ENCODE measurements around the gene CDK11A.
A peak's percentile ranks its signal among the peaks of the same experiment; 100 is the strongest.
"Not testable (repeated sequence)": the region's sequence is repeated elsewhere in the genome, so short reads cannot be mapped to it uniquely, and the experiment has no call there.

Gene CDK11A

GRCh38 chr1:1754051-1754815 lies 30.1 kb upstream of the CDK11A start:
- no peak for DNase-seq (ENCODE audit: low read depth)

- DNase-seq (ENCODE audit: low read depth): no peak
These were observed 29.4 kb upstream of the CDK11A start for GRCh38 chr1:1753607-1754005.

- DNase-seq (ENCODE audit: low read depth): no peak
These were observed 28.8 kb upstream of the CDK11A start for GRCh38 chr1:1752636-1753606.

- no peak for DNase-seq (ENCODE audit: low read depth)
These were observed 28.0 kb upstream of the CDK11A start for GRCh38 chr1:1752190-1752589.

- not testable (repeated sequence) for DNase-seq (ENCODE audit: low read depth)
These were observed 25.8 kb upstream of the CDK11A start for GRCh38 chr1:1749941-1750340.

- no peak for DNase-seq (ENCODE audit: low read depth)
These were observed 24.6 kb upstream of the CDK11A start for GRCh38 chr1:1748686-1749321.

GRCh38 chr1:1746566-1746909 lies 22.4 kb upstream of the CDK11A start:
- DNase-seq (ENCODE audit: low read depth): not testable (repeated sequence)

- DNase-seq (ENCODE audit: low read depth): peak; percentile 83
These were observed 21.8 kb upstream of the CDK11A start for GRCh38 chr1:1745651-1746565.

- not testable (repeated sequence) for DNase-seq (ENCODE audit: low read depth)
These were observed 18.4 kb upstream of the CDK11A start for GRCh38 chr1:1742529-1742928.

- DNase-seq (ENCODE audit: low read depth): not testable (repeated sequence)
These were observed 16.9 kb upstream of the CDK11A start for GRCh38 chr1:1741013-1741412.

GRCh38 chr1:1738799-1739337 lies 14.7 kb upstream of the CDK11A start:
- DNase-seq (ENCODE audit: low read depth): not testable (repeated sequence)

- DNase-seq (ENCODE audit: low read depth): not testable (repeated sequence)
These were observed 13.8 kb upstream of the CDK11A start for GRCh38 chr1:1737675-1738590.

- DNase-seq (ENCODE audit: low read depth): no peak
These were observed 8.2 kb upstream of the CDK11A start for GRCh38 chr1:1732381-1732780.

- no peak for DNase-seq (ENCODE audit: low read depth)
These were observed 6.7 kb upstream of the CDK11A start for GRCh38 chr1:1730870-1731269.

GRCh38 chr1:1730230-1730629 lies 6.1 kb upstream of the CDK11A start:
- DNase-seq (ENCODE audit: low read depth): not testable (repeated sequence)

GRCh38 chr1:1729116-1729816 lies 5.1 kb upstream of the CDK11A start:
- not testable (repeated sequence) for DNase-seq (ENCODE audit: low read depth)

GRCh38 chr1:1728308-1729005 lies 4.3 kb upstream of the CDK11A start:
- peak; percentile 17 for DNase-seq (ENCODE audit: low read depth)

- DNase-seq (ENCODE audit: low read depth): not testable (repeated sequence)
These were observed 3.0 kb upstream of the CDK11A start for GRCh38 chr1:1727131-1727651.
